DMS153 (cell line): ENCODE measurements around the gene CDKAL1.
"Not testable (repeated sequence)": the region's sequence is repeated elsewhere in the genome, so short reads cannot be mapped to it uniquely, and the experiment has no call there.

Source experiments
- DNase-seq: peaks from one replicate; lab custom pipeline; 2025; lab: John Stamatoyannopoulos, UW

Gene CDKAL1

DNA sequence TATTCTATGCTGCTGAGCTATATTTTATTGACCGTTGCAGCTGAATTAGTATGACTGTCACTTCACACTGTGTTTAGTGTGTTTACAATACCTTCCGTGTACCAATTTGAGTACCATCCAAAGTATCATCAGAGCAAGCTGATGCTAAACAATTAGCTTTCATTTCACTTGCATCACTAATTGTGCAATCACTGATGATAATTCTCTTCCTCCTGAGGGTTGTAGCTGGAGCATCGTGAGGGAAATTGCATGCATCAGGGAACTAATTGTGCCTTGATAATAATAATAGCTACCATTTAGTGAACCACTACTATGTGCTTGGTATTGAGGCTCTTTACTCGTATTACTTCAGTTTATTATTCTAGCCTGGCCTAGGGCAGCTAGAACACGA is 674.5 kb downstream of the CDKAL1 start:
- no peak for DNase-seq

DNA sequence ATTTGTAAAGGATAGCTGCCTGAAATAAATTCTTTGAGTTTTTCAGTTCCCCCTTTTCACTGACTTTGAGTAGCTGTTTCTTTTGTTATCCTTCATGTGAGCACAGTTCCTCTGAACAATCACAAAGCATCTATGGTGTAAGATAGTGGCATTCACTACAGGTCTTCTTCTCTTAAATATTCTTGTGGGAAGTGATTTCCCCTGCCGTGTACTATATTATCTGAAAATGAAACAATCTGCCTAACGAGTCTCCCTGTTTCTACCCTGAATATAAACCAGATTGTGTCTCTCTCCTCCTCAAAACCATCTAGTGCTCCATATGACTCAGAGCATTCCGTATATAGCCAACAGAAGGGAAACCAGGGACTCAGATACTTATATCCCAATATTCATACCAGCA is 679.2 kb downstream of the CDKAL1 start:
- no peak for DNase-seq

GRCh38 chr6:21214738-21215448 is 680.6 kb downstream of the CDKAL1 start:
- DNase-seq, result no peak

DNA sequence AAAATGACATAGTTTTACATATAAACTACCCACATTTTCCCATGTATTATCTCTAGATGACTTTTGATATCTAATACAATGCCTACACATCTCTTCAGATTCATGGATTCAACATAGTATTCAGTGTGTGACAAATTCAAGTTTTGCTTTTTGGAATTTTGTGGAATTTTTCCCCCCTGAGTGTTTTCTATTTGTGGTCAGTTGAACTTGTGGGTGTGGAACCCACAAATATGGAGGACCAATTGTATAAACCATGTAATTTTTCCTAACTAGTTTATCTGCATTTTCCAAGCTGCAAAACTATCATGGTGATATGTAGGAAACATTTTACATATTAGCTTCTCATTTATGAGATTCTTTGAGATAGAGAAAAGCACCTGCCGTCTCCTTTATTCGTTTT is 685.0 kb downstream of the CDKAL1 start:
- DNase-seq, result no peak

DNA sequence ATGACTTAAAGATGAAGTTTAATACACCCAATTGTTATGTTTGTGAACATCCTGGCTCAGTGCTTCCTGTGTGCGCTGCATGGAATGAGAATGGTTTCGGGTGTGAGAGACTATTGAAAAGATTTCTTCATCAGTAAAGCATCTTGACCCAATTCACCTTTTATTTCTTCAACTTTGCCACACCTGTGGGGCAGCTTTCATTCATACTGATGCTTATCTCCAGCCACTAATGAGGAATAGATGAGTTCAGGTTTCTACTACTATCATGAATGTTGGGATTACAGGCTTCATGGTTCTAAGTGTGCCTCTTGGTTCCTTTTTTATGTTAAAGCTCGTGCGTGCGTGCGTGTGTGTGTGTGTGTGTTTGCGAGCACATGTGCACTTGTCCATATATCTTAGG is 685.6 kb downstream of the CDKAL1 start:
- DNase-seq, result no peak

- DNase-seq, result no peak
Observed at GRCh38 chr6:21220271-21220987, 686.2 kb downstream of the CDKAL1 start.

- no peak for DNase-seq
Observed at GRCh38 chr6:21222656-21223055, 688.4 kb downstream of the CDKAL1 start.

DNA sequence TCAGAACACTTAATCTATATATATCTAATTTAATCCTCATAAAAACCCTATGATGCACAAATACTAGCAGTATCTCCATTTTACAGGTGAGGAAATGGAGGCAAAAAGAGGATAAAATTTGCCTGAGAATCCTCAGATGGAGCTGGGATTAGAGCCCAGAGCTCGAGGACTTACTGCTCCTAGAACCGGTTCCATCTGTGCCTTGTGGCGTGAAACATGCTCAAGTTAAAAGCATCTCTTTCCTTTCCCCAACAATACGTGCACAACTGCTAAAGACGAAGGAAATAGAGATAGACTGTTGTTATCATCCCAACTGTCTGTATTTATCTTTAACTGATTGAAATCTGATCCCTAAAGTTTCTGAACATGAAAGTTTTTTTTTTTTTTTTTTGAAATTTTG is 691.7 kb downstream of the CDKAL1 start:
- DNase-seq, result no peak

DNA sequence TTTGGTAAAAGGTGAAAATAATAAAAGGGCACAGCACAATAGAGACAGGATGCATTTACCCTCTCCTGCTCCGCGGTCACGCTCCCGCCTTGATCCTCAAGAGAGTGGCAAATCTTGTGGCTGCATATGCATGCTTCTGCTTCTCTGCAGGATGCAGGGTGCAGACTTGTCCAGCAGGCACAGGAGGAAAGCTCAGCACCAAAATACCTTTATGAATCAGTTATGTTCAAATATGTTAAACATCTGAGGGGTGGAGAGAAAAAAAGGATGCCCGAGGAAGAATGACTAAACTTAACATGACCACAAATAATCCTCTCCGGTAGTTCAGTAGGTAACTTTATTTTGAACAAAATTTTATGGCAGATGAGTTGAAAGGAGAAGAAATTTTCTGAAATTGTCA is 693.2 kb downstream of the CDKAL1 start:
- no peak for DNase-seq

DNA sequence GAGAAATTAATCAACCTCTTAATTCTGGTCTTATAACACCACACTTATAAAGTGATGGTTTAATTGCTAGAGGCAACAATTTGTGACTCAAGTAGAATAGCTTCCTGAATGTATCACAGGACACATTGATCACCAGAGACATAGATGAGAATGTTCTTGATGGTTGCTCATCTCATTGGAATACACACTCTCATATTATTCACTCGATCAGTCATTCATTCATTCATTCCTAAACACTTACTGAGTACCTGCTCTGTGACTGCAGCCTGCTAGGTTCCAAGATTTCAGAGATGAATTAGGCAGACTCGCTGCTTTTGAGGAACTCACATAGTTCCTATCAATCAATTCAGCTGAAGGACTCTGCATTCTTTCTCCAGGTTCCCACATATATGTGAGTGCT is 694.2 kb downstream of the CDKAL1 start:
- DNase-seq, result no peak

- DNase-seq, result no peak
Observed at GRCh38 chr6:21228876-21229460, 694.7 kb downstream of the CDKAL1 start.

- DNase-seq, result no peak
Observed at GRCh38 chr6:21230536-21230935, 696.3 kb downstream of the CDKAL1 start.

DNA sequence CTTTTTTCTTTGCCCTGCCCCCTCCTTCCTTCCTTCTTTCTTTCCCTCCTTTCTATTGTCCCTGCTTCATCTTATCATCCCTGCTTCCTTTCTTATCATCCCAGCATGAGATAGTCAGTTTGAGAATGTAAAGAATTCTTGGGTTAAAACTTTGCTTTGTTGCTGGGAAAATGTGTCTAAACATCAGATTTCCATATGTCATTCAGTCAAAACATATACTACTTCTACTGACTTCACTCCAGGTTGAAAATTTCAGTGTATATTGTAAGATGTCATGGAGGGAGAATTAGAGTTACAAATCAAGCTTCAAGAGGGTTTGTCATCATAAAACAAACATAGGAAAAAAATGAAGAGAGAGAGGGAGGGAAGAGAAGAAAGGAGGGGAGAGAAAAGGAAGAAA is 700.9 kb downstream of the CDKAL1 start:
- DNase-seq, result no peak

GRCh38 chr6:21238208-21238607 is 704.0 kb downstream of the CDKAL1 start:
- DNase-seq, result no peak

- DNase-seq, result no peak
Observed at GRCh38 chr6:21240709-21241108, 706.5 kb downstream of the CDKAL1 start.

- DNase-seq, result no peak
Observed at GRCh38 chr6:21241231-21242130, 707.2 kb downstream of the CDKAL1 start.

DNA sequence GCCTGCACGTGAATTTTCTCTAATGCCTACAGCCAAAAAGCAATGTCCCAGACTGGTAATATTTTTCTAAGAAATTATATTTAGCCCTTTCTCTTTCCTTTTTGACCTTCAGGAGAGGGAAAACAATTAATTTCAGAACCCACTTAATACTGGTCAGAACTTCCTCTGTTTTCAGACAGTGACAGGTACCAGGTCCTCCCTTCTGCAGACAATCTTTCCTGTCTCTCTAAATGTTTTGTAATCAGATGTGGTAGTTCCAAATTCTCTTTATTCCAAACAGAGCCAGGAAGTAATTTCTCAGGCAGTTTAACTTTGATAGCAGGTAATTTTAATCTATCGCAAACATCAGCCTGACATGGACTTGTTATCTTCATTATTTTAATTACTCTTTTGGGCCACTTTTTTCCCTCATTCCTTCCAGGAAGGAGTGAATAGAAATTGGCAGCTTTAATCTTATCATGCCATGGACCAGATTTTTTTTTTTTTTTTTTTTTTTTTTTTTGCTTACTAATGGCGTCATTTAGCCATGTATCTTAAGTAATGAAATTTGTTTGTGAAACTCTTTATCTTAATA is 710.7 kb downstream of the CDKAL1 start:
- DNase-seq, result no peak

DNA sequence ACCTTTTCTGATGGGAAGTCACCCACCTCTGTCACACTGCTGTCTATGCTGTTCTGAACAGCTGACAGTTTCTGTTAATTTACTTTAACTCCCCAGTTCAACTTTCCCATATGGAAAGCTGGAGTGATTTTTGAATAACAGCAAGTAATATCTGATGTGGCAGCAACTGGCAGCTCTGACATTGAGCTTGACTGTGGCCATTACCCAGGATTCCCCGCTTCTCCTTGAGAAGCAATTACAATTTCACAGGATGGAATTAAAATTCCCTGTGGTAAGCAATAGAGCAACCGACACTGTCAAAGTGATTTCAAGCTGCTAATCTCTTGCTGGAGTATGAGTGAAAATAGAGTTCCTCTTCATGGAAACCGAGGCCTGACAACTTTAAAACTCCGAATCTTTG is 711.2 kb downstream of the CDKAL1 start:
- no peak for DNase-seq

GRCh38 chr6:21246075-21246474 is 711.8 kb downstream of the CDKAL1 start:
- no peak for DNase-seq

GRCh38 chr6:21254460-21254859 is 720.2 kb downstream of the CDKAL1 start:
- DNase-seq, result not testable (repeated sequence)

DNA sequence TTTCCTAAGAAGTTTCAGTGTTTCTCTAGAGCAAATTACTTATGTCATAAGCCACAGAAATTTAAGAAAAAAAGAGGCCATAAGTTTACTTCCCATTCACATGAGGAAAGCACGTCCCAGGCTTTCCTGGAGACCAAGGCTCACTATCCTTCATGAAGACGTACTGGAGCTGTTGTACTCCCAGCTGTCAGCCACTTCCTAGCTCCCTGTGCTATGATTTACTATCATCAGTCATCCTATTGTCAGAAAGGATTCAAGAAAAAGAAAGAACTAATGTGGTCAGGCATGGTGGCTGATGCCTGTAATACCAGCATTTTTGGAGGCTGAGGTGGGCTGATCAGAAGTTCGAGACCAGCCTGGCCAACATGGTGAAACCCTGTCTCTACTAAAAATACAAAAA is 721.9 kb downstream of the CDKAL1 start:
- no peak for DNase-seq

GRCh38 chr6:21257125-21257524 is 722.9 kb downstream of the CDKAL1 start:
- no peak for DNase-seq
